Stimulated activated naive B cell treated with anti-CD40 and anti-IgM and Interleukin-4, amounts not matched to agents 10 μg/mL and 1 μg/mL and 100 μg/mL, for 72 hours (primary cell): Measurements from ENCODE around the gene ANO9.
A peak's percentile ranks its signal among the peaks of the same experiment; 100 is the strongest.

Source experiments
- ATAC-seq, 2 donors: fragments of 150-1000 bp; cut with Tn5 transposase; replicated peaks; 2 replicates each; pipeline ENCODE4 v1.10.0; 2021; ENCODE audit warnings: moderate library complexity in 1 of 2
- DNase-seq: peaks from one replicate; pipeline ENCODE4 v3.0.0; 2021
- H3K27ac Mint-ChIP-seq: one replicate; pipeline ENCODE4 v1.8.0; 2022; ENCODE audit warnings: mild to moderate bottlenecking, mixed read lengths
- H3K27me3 Mint-ChIP-seq, 2 donors: one replicate each; pipeline ENCODE4 v1.8.0; 2022; ENCODE audit warnings: mixed read lengths in 2 of 2
- H3K36me3 Mint-ChIP-seq, 2 donors: one replicate each; pipeline ENCODE4 v1.8.0; 2022; ENCODE audit warnings: mixed read lengths in 2 of 2, mild to moderate bottlenecking in 1 of 2
- H3K4me1 Mint-ChIP-seq, 2 donors: one replicate each; pipeline ENCODE4 v1.8.0; 2022; ENCODE audit warnings: mixed read lengths in 2 of 2, mild to moderate bottlenecking in 1 of 2
- H3K4me3 Mint-ChIP-seq, 2 donors: one replicate each; pipeline ENCODE4 v1.8.0; 2022; ENCODE audit warnings: mild to moderate bottlenecking in 2 of 2, mixed read lengths in 2 of 2, moderate library complexity in 1 of 2
- H3K9me3 Mint-ChIP-seq, 2 donors: one replicate each; pipeline ENCODE4 v1.8.0; 2022; ENCODE audit warnings: mixed read lengths in 2 of 2, mild to moderate bottlenecking in 1 of 2

ANO9 gene

GRCh38 chr11:371716-372590 lies 69.9 kb downstream of the ANO9 start:
- H3K27ac Mint-ChIP-seq = peak overlapping the region; percentile 9
- no peak overlapping the region for H3K4me3 Mint-ChIP-seq
- DNase-seq = no peak
- H3K27me3 Mint-ChIP-seq = peaks cover 41 to 46% of the 10 kb centered on the region in 2 donors
- no peaks in the 10 kb centered on the region for H3K9me3 Mint-ChIP-seq
- H3K4me1 Mint-ChIP-seq = peaks cover 7 to 27% of the 10 kb centered on the region in 2 donors
- no peak for ATAC-seq
- H3K36me3 Mint-ChIP-seq = peaks cover 0 to 2% of the 10 kb centered on the region in 2 donors

GRCh38 chr11:371051-371450 lies 70.8 kb downstream of the ANO9 start:
- Mint-ChIP-seq H3K36me3 (peaks cover 0 to 2% of the 10 kb centered on the region in 2 donors), H3K27me3 (peaks cover 46 to 55% of the 10 kb centered on the region in 2 donors), H3K9me3 (no peaks in the 10 kb centered on the region), H3K27ac (no peak overlapping the region), H3K4me1 (peaks cover 7 to 27% of the 10 kb centered on the region in 2 donors), H3K4me3 (no peak overlapping the region)
- no peak for DNase-seq
- no peak for ATAC-seq

- Mint-ChIP-seq H3K27ac (no peak overlapping the region), H3K4me1 (peaks cover 7 to 27% of the 10 kb centered on the region in 2 donors), H3K36me3 (peaks cover 0 to 2% of the 10 kb centered on the region in 2 donors), H3K9me3 (no peaks in the 10 kb centered on the region), H3K4me3 (peak overlapping the region; percentile 56 to 65), H3K27me3 (peaks cover 46 to 59% of the 10 kb centered on the region in 2 donors)
- DNase-seq (no peak), ATAC-seq (no peak)
Measured at GRCh38 chr11:370070-370941, 71.5 kb downstream of the ANO9 start.

- no peak within 1 kb of the TSS for H3K27ac Mint-ChIP-seq
- DNase-seq (no peak), ATAC-seq (no peak)
- H3K4me1 Mint-ChIP-seq = peaks cover 9 to 27% of the 10 kb centered on the region in 2 donors
- peaks cover 49 to 66% of the 10 kb centered on the region in 2 donors for H3K27me3 Mint-ChIP-seq
- no peaks in the 10 kb centered on the region for H3K9me3 Mint-ChIP-seq
- peaks cover 0 to 2% of the 10 kb centered on the region in 2 donors for H3K36me3 Mint-ChIP-seq
- peak within 1 kb of the TSS; percentile 75 to 89 for H3K4me3 Mint-ChIP-seq
Measured at GRCh38 chr11:369336-370018, 72.3 kb downstream of the ANO9 start, which contains the start of gene B4GALNT4. Gene B4GALNT4 (plus strand): TSS chr11:369499. CDS start chr11:369804, 305 bp downstream.

- Mint-ChIP-seq H3K27ac (no peak overlapping the region), H3K36me3 (peaks cover 0 to 2% of the 10 kb centered on the region in 2 donors), H3K9me3 (no peaks in the 10 kb centered on the region), H3K4me1 (peaks cover 7 to 22% of the 10 kb centered on the region in 2 donors), H3K4me3 (peak overlapping the region; percentile 75 to 89), H3K27me3 (peaks cover 50 to 68% of the 10 kb centered on the region in 2 donors)
- ATAC-seq (no peak), DNase-seq (no peak)
Measured at GRCh38 chr11:368414-369335, 73.1 kb downstream of the ANO9 start.

- DNase-seq (no peak), ATAC-seq (no peak)
- no peaks in the 10 kb centered on the region for H3K9me3 Mint-ChIP-seq
- H3K27ac Mint-ChIP-seq = no peak overlapping the region
- peaks cover 0 to 2% of the 10 kb centered on the region in 2 donors for H3K36me3 Mint-ChIP-seq
- peak overlapping the region in 1 of 2 donors; percentile 89 for H3K4me3 Mint-ChIP-seq
- H3K4me1 Mint-ChIP-seq = peaks cover 7 to 22% of the 10 kb centered on the region in 2 donors
- H3K27me3 Mint-ChIP-seq = peaks cover 50 to 68% of the 10 kb centered on the region in 2 donors
Measured at GRCh38 chr11:367956-368413, 73.8 kb downstream of the ANO9 start.
